Neural cell (in vitro differentiated cells): Measurements from ENCODE around the gene NUDT8. TPM values are rescaled to one million over a fixed set of nuclear protein-coding genes. Genes with fewer than 3 reads are reported as not detected.

Source experiments
- H2AFZ ChIP-seq: fragments of 200-600, 300-800 bp; sonication (generic), shearing (Covaris generic); 2 replicates; pipeline ENCODE4 v1.6.0; 2014; ENCODE audit warnings: low read depth, mild to moderate bottlenecking, antibody characterized with exemption, low read length, moderate library complexity
- H3F3A ChIP-seq: fragments of 200-600 bp; shearing (Covaris generic); 2 replicates; pipeline ENCODE4 v1.6.1; 2016; ENCODE audit warnings: mild to moderate bottlenecking, moderate library complexity, mixed read lengths, antibody characterized with exemption, low read length; ENCODE audit not compliant: insufficient read depth, poor library complexity, severe bottlenecking
- H3K27ac ChIP-seq: fragments of 200-600, 300-800 bp; sonication (generic), shearing (Covaris generic); 2 replicates; pipeline ENCODE4 v1.5.1; 2014; ENCODE audit warnings: mild to moderate bottlenecking, low read length, moderate library complexity
- H3K27me3 ChIP-seq: fragments of 300-800, 200-600 bp; sonication (generic), shearing (Covaris generic); 2 replicates; pipeline ENCODE4 v1.6.0; 2014; ENCODE audit warnings: mild to moderate bottlenecking, low read depth, low read length, moderate library complexity; ENCODE audit not compliant: insufficient read depth
- H3K36me3 ChIP-seq: fragments of 300-800, 200-600 bp; sonication (generic), shearing (Covaris generic); 2 replicates; pipeline ENCODE4 v1.5.1; 2014; ENCODE audit warnings: mild to moderate bottlenecking, antibody characterized with exemption, low read length, moderate library complexity; ENCODE audit not compliant: insufficient read depth
- H3K4me2 ChIP-seq: fragments of 300-800, 200-600 bp; sonication (generic), shearing (Covaris generic); 2 replicates; pipeline ENCODE4 v1.6.0; 2014; ENCODE audit warnings: mild to moderate bottlenecking, low read length
- H3K4me3 ChIP-seq: fragments of 300-800, 200-600 bp; sonication (generic), shearing (Covaris generic); 2 replicates; pipeline ENCODE4 v1.5.1; 2014; ENCODE audit warnings: mild to moderate bottlenecking, low read length, moderate library complexity
- H3K79me2 ChIP-seq: fragments of 200-600 bp; shearing (Covaris generic); replicated peaks from 2 replicates; pipeline ENCODE4 v1.6.0; 2014; ENCODE audit warnings: mild to moderate bottlenecking, low read length, moderate library complexity; ENCODE audit not compliant: insufficient read depth
- H3K9ac ChIP-seq: fragments of 300-800, 200-600 bp; sonication (generic), shearing (Covaris generic); 2 replicates; pipeline ENCODE4 v1.6.1; 2016; ENCODE audit warnings: mild to moderate bottlenecking, low read length, mixed read lengths
- H3K9me2 ChIP-seq: fragments of 200-600 bp; shearing (Covaris generic); 2 replicates; pipeline ENCODE4 v1.6.1; 2016; ENCODE audit warnings: mild to moderate bottlenecking, low read length, mixed read lengths; ENCODE audit not compliant: insufficient read depth
- H3K9me3 ChIP-seq: fragments of 200-600, 300-800 bp; sonication (generic), shearing (Covaris generic); 2 replicates; pipeline ENCODE4 v1.6.1; 2016; ENCODE audit warnings: mild to moderate bottlenecking, mixed run types, low read length, moderate library complexity, mixed read lengths
- H4K20me1 ChIP-seq: fragments of 200-600 bp; shearing (Covaris generic); 2 replicates; pipeline ENCODE4 v1.6.1; 2016; ENCODE audit warnings: mild to moderate bottlenecking, mixed run types; ENCODE audit not compliant: insufficient read depth
- CTCF ChIP-seq: fragments of 450-650 bp; IDR thresholded peaks from 2 replicates; pipeline ENCODE4 v1.5.1; 2014; ENCODE audit warnings: antibody characterized with exemption, mild to moderate bottlenecking, moderate library complexity; ENCODE audit not compliant: poor library complexity, severe bottlenecking
- EP300 ChIP-seq: fragments of 450-650 bp; conservative IDR thresholded peaks from 2 replicates; pipeline ENCODE4 v1.6.1; 2014; ENCODE audit warnings: antibody characterized with exemption, mild to moderate bottlenecking, moderate library complexity; ENCODE audit not compliant: poor library complexity, severe bottlenecking
- EZH2 ChIP-seq: fragments of 200-600, 300-800 bp; shearing (Covaris generic), sonication (generic); IDR thresholded peaks from 2 replicates; pipeline ENCODE4 v1.6.1; 2014; ENCODE audit warnings: antibody characterized with exemption, low read length, borderline replicate concordance, mild to moderate bottlenecking; ENCODE audit not compliant: insufficient read depth, poor library complexity, severe bottlenecking
- MXI1 ChIP-seq: fragments of 450-650 bp; conservative IDR thresholded peaks from 2 replicates; pipeline ENCODE4 v1.6.1; 2014; ENCODE audit warnings: antibody characterized with exemption, mild to moderate bottlenecking; ENCODE audit not compliant: poor library complexity, severe bottlenecking
- POLR2AphosphoS5 ChIP-seq: IDR thresholded peaks from 2 replicates; pipeline ENCODE4 v1.6.1; 2012
- RAD21 ChIP-seq: fragments of 450-650 bp; conservative IDR thresholded peaks from 2 replicates; pipeline ENCODE4 v1.6.1; 2014; ENCODE audit warnings: antibody characterized with exemption, mild to moderate bottlenecking, moderate library complexity
- SMC3 ChIP-seq: fragments of 450-650 bp; conservative IDR thresholded peaks from 2 replicates; pipeline ENCODE4 v1.6.1; 2014; ENCODE audit warnings: antibody characterized with exemption, mild to moderate bottlenecking, moderate library complexity; ENCODE audit not compliant: poor library complexity
- TAF1 ChIP-seq: IDR thresholded peaks from 2 replicates; pipeline ENCODE4 v1.6.1; 2012; ENCODE audit warnings: low read depth
- polyA plus RNA-seq: library from polyadenylated mRNA; depleted of rRNA; stranded (reverse); fragments of >200 nt; gene quantifications from 2 replicates; pipeline ENCODE4 v1.2.3, GENCODE V29; 2014
- TF ChIP-seq, protein P1 (sequence below): IDR thresholded peaks from 2 replicates; pipeline ENCODE4 v1.6.1; 2012; ENCODE audit warnings: borderline replicate concordance

NUDT8 gene
- polyA plus RNA-seq, 1 donor from 2014 or later = not detected

- Histone ChIP-seq H3K4me3 (no peak overlapping the region), H3K9me3 (no peaks in the 10 kb centered on the region), H3K36me3 (no peaks in the 10 kb centered on the region), H3K9me2 (no peaks in the 10 kb centered on the region), H4K20me1 (no peaks in the 10 kb centered on the region), H3K9ac (no peak overlapping the region), H3F3A (no peaks in the 10 kb centered on the region), H2AFZ (no peak overlapping the region), H3K27ac (no peak overlapping the region), H3K4me2 (no peak overlapping the region), H3K79me2 (no peaks in the 10 kb centered on the region), H3K27me3 (no peaks in the 10 kb centered on the region)
- TF ChIP-seq POLR2AphosphoS5 (no peak), EZH2 (no peak), TAF1 (no peak)
These were observed 15.0 kb upstream of the NUDT8 start for GRCh38 chr11:67644472-67645418.

DNA sequence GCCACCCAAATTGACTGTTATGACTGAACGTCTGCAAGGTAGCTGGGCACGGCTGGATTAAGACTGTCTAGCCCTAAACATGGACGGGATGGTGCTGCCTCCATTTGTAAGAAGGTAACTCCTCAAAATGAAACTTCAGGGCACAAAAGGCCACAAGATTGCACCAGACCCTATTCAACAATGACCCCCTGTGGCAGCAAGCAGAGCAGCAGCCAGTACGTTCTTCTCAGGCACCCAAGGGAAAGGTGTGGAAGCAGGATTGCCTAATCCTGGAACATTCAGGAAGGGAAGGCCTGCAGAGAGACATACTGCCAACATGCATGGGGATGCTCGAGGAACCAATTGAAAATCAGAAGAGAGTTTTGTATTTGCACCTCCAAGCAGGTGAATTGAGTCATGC lies 14.3 kb upstream of the NUDT8 start:
- Histone ChIP-seq H4K20me1 (no peaks in the 10 kb centered on the region), H3K9me2 (no peaks in the 10 kb centered on the region), H3K36me3 (no peaks in the 10 kb centered on the region), H3K4me2 (no peak overlapping the region), H3F3A (no peaks in the 10 kb centered on the region), H3K79me2 (no peaks in the 10 kb centered on the region), H3K27ac (no peak overlapping the region), H3K9ac (no peak overlapping the region), H3K4me3 (no peak overlapping the region), H2AFZ (no peak overlapping the region), H3K27me3 (no peaks in the 10 kb centered on the region), H3K9me3 (no peaks in the 10 kb centered on the region)
- TF ChIP-seq EP300 (no peak), RAD21 (no peak), SMC3 (no peak), POLR2AphosphoS5 (no peak), CTCF (no peak), MXI1 (no peak), EZH2 (no peak), TAF1 (no peak)
- TF ChIP-seq, protein P1, sequence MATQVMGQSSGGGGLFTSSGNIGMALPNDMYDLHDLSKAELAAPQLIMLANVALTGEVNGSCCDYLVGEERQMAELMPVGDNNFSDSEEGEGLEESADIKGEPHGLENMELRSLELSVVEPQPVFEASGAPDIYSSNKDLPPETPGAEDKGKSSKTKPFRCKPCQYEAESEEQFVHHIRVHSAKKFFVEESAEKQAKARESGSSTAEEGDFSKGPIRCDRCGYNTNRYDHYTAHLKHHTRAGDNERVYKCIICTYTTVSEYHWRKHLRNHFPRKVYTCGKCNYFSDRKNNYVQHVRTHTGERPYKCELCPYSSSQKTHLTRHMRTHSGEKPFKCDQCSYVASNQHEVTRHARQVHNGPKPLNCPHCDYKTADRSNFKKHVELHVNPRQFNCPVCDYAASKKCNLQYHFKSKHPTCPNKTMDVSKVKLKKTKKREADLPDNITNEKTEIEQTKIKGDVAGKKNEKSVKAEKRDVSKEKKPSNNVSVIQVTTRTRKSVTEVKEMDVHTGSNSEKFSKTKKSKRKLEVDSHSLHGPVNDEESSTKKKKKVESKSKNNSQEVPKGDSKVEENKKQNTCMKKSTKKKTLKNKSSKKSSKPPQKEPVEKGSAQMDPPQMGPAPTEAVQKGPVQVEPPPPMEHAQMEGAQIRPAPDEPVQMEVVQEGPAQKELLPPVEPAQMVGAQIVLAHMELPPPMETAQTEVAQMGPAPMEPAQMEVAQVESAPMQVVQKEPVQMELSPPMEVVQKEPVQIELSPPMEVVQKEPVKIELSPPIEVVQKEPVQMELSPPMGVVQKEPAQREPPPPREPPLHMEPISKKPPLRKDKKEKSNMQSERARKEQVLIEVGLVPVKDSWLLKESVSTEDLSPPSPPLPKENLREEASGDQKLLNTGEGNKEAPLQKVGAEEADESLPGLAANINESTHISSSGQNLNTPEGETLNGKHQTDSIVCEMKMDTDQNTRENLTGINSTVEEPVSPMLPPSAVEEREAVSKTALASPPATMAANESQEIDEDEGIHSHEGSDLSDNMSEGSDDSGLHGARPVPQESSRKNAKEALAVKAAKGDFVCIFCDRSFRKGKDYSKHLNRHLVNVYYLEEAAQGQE = no peak
